HCT116 (cell line): ENCODE data around the gene FHIT. TPM values are rescaled to one million over a fixed set of nuclear protein-coding genes. Genes with fewer than 3 reads are reported as not detected.

Source experiments
- ATAC-seq: fragments of 200-7000 bp; cut with Tn5 transposase; 2 replicates; pipeline ENCODE4 v1.9.1; 2020; ENCODE audit warnings: mild to moderate bottlenecking, moderate library complexity
- BruUV-seq: library from RNA; stranded (reverse); fragments of 400-500 nt; replicated peaks from 2 replicates; lab custom pipeline; 2021; lab: Mats Ljungman, UMichigan
- CTCF ChIA-PET: fragments of 300-600 bp; sonication (Branson Sonifier 250); formaldehyde crosslinking; loops from one replicate; lab custom pipeline; 2021; ENCODE audit warnings: antibody characterized with exemption; lab: Charles Lee
- POLR2A ChIA-PET: fragments of 300-600, 350-600 bp; sonication (Branson Sonifier 250); formaldehyde crosslinking; loops from one replicate; lab custom pipeline; 2021; ENCODE audit warnings: antibody characterized with exemption; lab: Charles Lee
- RAD21 ChIA-PET, 2 experiments: fragments of 300-600 bp; sonication (Branson Sonifier 250); formaldehyde crosslinking; loops; one replicate each; lab custom pipeline; 2023; ENCODE audit warnings: low total read pairs in 2 of 2; ENCODE audit not compliant: uncharacterized antibody in 2 of 2, unreplicated experiment in 2 of 2, low non-redundant PET in 1 of 2; lab: Charles Lee
- DNase-seq: peaks from one replicate; pipeline ENCODE4 v3.0.0-alpha.2; 2010; ENCODE audit warnings: low read depth, low spot score
- H2AFZ ChIP-seq: fragments of 200-600 bp; shearing (Covaris generic), sonication (generic); 2 replicates; pipeline ENCODE4 v1.6.1; 2017; ENCODE audit warnings: low read depth, mixed run types, mixed read lengths, antibody characterized with exemption, low read length; ENCODE audit not compliant: poor library complexity, severe bottlenecking
- H3K27ac ChIP-seq: 2 replicates; pipeline ENCODE4 v1.5.1; 2012; ENCODE audit warnings: low read depth, low read length
- H3K27me3 ChIP-seq: fragments of 200-600 bp; sonication (generic); 2 replicates; pipeline ENCODE4 v1.6.1; 2016; ENCODE audit warnings: mixed run types, low read length, mixed read lengths; ENCODE audit not compliant: insufficient read depth
- H3K36me3 ChIP-seq, 2 experiments: fragments of 200-500 bp in 1 of 2; fragments of 200-600 bp in 1 of 2; sonication (Bioruptor generic) in 1 of 2; sonication (generic) in 1 of 2; 2 replicates each; pipeline versions ENCODE4 v1.5.1 to v1.6.1; 2014 to 2016; ENCODE audit warnings: low read length in 2 of 2, inconsistent platforms in 1 of 2, mixed read lengths in 1 of 2, mixed run types in 1 of 2; ENCODE audit not compliant: insufficient read depth in 2 of 2, control insufficient read depth in 1 of 2
- H3K4me1 ChIP-seq, 2 experiments: fragments of 200-600 bp in 1 of 2; sonication (generic) in 1 of 2; 2 replicates each; pipeline versions ENCODE4 v1.5.1 to v1.6.1; 2012 to 2017; ENCODE audit warnings: low read length in 2 of 2, inconsistent platforms in 1 of 2, mild to moderate bottlenecking in 1 of 2, mixed read lengths in 1 of 2, mixed run types in 1 of 2, moderate library complexity in 1 of 2; ENCODE audit not compliant: insufficient read depth in 2 of 2, control insufficient read depth in 1 of 2
- H3K4me2 ChIP-seq: fragments of 200-600 bp; sonication (generic); 2 replicates; pipeline ENCODE4 v1.6.1; 2017; ENCODE audit warnings: mixed run types, low read length, mixed read lengths
- H3K4me3 ChIP-seq, 2 experiments: fragments of 200-600 bp in 1 of 2; sonication (generic) in 1 of 2; replicated peaks in 1 of 2; 2 replicates each; pipeline ENCODE4 v1.5.1; 2011 to 2016; ENCODE audit warnings: low read length in 2 of 2, control low read depth in 1 of 2, low read depth in 1 of 2, mild to moderate bottlenecking in 1 of 2, mixed read lengths in 1 of 2, mixed run types in 1 of 2
- H3K79me2 ChIP-seq: fragments of 200-600 bp; sonication (generic); 2 replicates; pipeline ENCODE4 v1.6.1; 2017; ENCODE audit warnings: mild to moderate bottlenecking, mixed run types, low read length, moderate library complexity, mixed read lengths; ENCODE audit not compliant: insufficient read depth
- H3K9ac ChIP-seq: fragments of 200-600 bp; sonication (generic); 2 replicates; pipeline ENCODE4 v1.6.1; 2016; ENCODE audit warnings: low read length, mixed read lengths
- H3K9me2 ChIP-seq: fragments of 200-600 bp; sonication (generic), shearing (Covaris generic); 2 replicates; pipeline ENCODE4 v1.6.1; 2017; ENCODE audit warnings: mixed run types, mild to moderate bottlenecking, moderate library complexity; ENCODE audit not compliant: insufficient read depth
- H3K9me3 ChIP-seq, 2 experiments: fragments of 200-500 bp in 1 of 2; fragments of 200-600 bp in 1 of 2; sonication (Bioruptor generic) in 1 of 2; sonication (generic) in 1 of 2; 2 replicates each; pipeline ENCODE4 v1.6.1; 2014 to 2017; ENCODE audit warnings: low read length in 2 of 2, mixed read lengths in 2 of 2, inconsistent platforms in 1 of 2, low read depth in 1 of 2, mild to moderate bottlenecking in 1 of 2, mixed run types in 1 of 2, moderate library complexity in 1 of 2; ENCODE audit not compliant: control insufficient read depth in 1 of 2, insufficient read depth in 1 of 2
- H4K20me1 ChIP-seq: fragments of 200-600 bp; sonication (generic), shearing (Covaris generic); 2 replicates; pipeline ENCODE4 v1.6.1; 2017; ENCODE audit warnings: mixed run types, mild to moderate bottlenecking, moderate library complexity; ENCODE audit not compliant: insufficient read depth
- CBX3 ChIP-seq: IDR thresholded peaks from 2 replicates; pipeline ENCODE4 v1.6.1; 2012; ENCODE audit warnings: low read depth
- CEBPB ChIP-seq: IDR thresholded peaks from 2 replicates; pipeline ENCODE4 v1.6.1; 2012; ENCODE audit warnings: low read depth
- EGR1 ChIP-seq: IDR thresholded peaks from 2 replicates; pipeline ENCODE4 v1.6.1; 2012; ENCODE audit warnings: low read depth
- ELF1 ChIP-seq: IDR thresholded peaks from 2 replicates; pipeline ENCODE4 v1.6.1; 2012; ENCODE audit warnings: low read depth, borderline replicate concordance
- EZH2 ChIP-seq: fragments of 200-600 bp; sonication (generic); IDR thresholded peaks from 2 replicates; pipeline ENCODE4 v1.6.1; 2017; ENCODE audit warnings: antibody characterized with exemption, mixed run types
- EZH2phosphoT487 ChIP-seq: fragments of 200-600 bp; IDR thresholded peaks from 2 replicates; pipeline ENCODE4 v1.6.1; 2018; ENCODE audit warnings: antibody characterized with exemption, borderline replicate concordance
- JUND ChIP-seq: IDR thresholded peaks from 2 replicates; pipeline ENCODE4 v1.6.1; 2012
- POLR2AphosphoS5 ChIP-seq: IDR thresholded peaks from 2 replicates; pipeline ENCODE4 v1.6.1; 2011; ENCODE audit warnings: mild to moderate bottlenecking, low read depth, low read length, moderate library complexity
- RAD21 ChIP-seq: IDR thresholded peaks from 2 replicates; pipeline ENCODE4 v1.6.1; 2012; ENCODE audit warnings: low read depth, mild to moderate bottlenecking
- REST ChIP-seq: IDR thresholded peaks from 2 replicates; pipeline ENCODE4 v1.6.1; 2012; ENCODE audit warnings: low read depth
- SIN3A ChIP-seq: IDR thresholded peaks from 2 replicates; pipeline ENCODE4 v1.6.1; 2012; ENCODE audit warnings: low read depth
- SP1 ChIP-seq: IDR thresholded peaks from 2 replicates; pipeline ENCODE4 v1.6.1; 2012; ENCODE audit warnings: low read depth
- SRF ChIP-seq: IDR thresholded peaks from 2 replicates; pipeline ENCODE4 v1.6.1; 2012; ENCODE audit warnings: low read depth
- TCF7L2 ChIP-seq: IDR thresholded peaks from 2 replicates; pipeline ENCODE4 v1.7.0; 2011; ENCODE audit warnings: borderline replicate concordance, inconsistent platforms; ENCODE audit not compliant: insufficient read depth, insufficient read length; ENCODE audit errors: extremely low read depth
- YY1 ChIP-seq: IDR thresholded peaks from 2 replicates; pipeline ENCODE4 v1.6.1; 2011; ENCODE audit warnings: low read length, low read depth, moderate library complexity, mild to moderate bottlenecking; ENCODE audit not compliant: insufficient replicate concordance; ENCODE audit errors: extremely low read depth
- ZNF274 ChIP-seq: fragments of 200-500 bp; sonication (Bioruptor generic); IDR thresholded peaks from 2 replicates; pipeline ENCODE4 v1.6.1; 2014; ENCODE audit warnings: mild to moderate bottlenecking, low read depth, low read length, inconsistent platforms
- intact Hi-C: fragments of 100-400 bp; cut with micrococcal nuclease; formaldehyde crosslinking; loops from 2 replicates; pipeline ENCODE4 v1.10.0; 2022
- total RNA-seq: library from RNA; stranded (reverse); gene quantifications from one replicate; pipeline ENCODE4 v1.2.1, GENCODE V29; 2021; ENCODE audit not compliant: unreplicated experiment
- TF ChIP-seq, protein P1 (sequence below), 3 experiments: fragments of 200-600 bp in 1 of 3; sonication (generic) in 1 of 3; IDR thresholded peaks in 2 of 3; conservative IDR thresholded peaks in 1 of 3; 2 replicates each; pipeline ENCODE4 v1.5.1; 2012 to 2017; ENCODE audit warnings: low read depth in 2 of 3, low read length in 2 of 3, antibody characterized with exemption in 1 of 3, borderline replicate concordance in 1 of 3, control low read depth in 1 of 3, mild to moderate bottlenecking in 1 of 3, mixed read lengths in 1 of 3, mixed run types in 1 of 3, moderate library complexity in 1 of 3; ENCODE audit not compliant: insufficient read depth in 1 of 3

The FHIT gene
- total RNA-seq, 1 experiment from 2014 or later = 20.1 TPM

DNA sequence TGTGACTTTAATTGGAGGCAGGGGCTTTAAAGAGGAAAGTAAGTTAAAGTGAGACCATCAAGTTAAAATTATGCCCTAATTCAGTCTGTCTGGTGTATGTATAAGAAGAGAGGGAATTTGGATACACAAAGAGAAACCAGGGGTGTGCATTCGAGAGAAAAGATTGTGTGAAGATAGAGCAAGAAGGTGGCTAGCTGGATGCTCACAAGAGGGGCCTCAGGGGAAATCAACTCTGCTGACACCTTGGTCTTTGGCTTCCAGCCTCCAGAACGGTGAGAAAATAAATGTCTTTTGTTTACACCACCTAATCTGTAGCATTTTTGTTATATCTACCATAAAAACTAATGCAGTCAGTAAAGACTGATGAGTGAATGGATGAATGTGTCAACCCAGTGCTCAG lies 1294.1 kb downstream of the FHIT start:
- H3K27ac ChIP-seq = no peak overlapping the region
- no peaks in the 10 kb centered on the region for H3K79me2 ChIP-seq
- H3K9me3 ChIP-seq = no peaks in the 10 kb centered on the region
- H2AFZ ChIP-seq = no peak overlapping the region
- ChIA-PET CTCF (no interaction called here), POLR2A (no interaction called here), RAD21 (no interaction called here)
- no peak overlapping the region for H3K4me3 ChIP-seq
- BruUV-seq = no TSS peak
- H3K36me3 ChIP-seq = no peaks in the 10 kb centered on the region
- no peak overlapping the region for H3K4me2 ChIP-seq
- intact Hi-C loops = no loop called here
- no peak for DNase-seq
- no peak for ATAC-seq
- H3K4me1 ChIP-seq = no peaks in the 10 kb centered on the region
- H3K27me3 ChIP-seq = peaks cover 5% of the 10 kb centered on the region
- TF ChIP-seq SRF = no peak
- TF ChIP-seq, protein P1, sequence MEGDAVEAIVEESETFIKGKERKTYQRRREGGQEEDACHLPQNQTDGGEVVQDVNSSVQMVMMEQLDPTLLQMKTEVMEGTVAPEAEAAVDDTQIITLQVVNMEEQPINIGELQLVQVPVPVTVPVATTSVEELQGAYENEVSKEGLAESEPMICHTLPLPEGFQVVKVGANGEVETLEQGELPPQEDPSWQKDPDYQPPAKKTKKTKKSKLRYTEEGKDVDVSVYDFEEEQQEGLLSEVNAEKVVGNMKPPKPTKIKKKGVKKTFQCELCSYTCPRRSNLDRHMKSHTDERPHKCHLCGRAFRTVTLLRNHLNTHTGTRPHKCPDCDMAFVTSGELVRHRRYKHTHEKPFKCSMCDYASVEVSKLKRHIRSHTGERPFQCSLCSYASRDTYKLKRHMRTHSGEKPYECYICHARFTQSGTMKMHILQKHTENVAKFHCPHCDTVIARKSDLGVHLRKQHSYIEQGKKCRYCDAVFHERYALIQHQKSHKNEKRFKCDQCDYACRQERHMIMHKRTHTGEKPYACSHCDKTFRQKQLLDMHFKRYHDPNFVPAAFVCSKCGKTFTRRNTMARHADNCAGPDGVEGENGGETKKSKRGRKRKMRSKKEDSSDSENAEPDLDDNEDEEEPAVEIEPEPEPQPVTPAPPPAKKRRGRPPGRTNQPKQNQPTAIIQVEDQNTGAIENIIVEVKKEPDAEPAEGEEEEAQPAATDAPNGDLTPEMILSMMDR (IDR thresholded peaks at IDR 0.05 in 2 of 3, conservative IDR thresholded peaks at IDR 0.05 in 1 of 3; ENCODE audit: borderline replicate concordance in 1 of 3, insufficient read depth in 1 of 3, low read depth in 2 of 3, low read length in 2 of 3) = no peak
- no peak for TF ChIP-seq EZH2
- TF ChIP-seq CBX3 = no peak
- TF ChIP-seq EGR1 = no peak
- no peak for TF ChIP-seq RAD21
- no peak for TF ChIP-seq CEBPB
- TF ChIP-seq YY1 = no peak
- no peak for TF ChIP-seq TCF7L2
- TF ChIP-seq JUND = no peak
- TF ChIP-seq REST = no peak
- no peak for TF ChIP-seq SIN3A
- TF ChIP-seq SP1 = no peak
- TF ChIP-seq POLR2AphosphoS5 = no peak
- TF ChIP-seq ELF1 = no peak
- no peak for TF ChIP-seq ZNF274
- TF ChIP-seq EZH2phosphoT487 = no peak
- no peak overlapping the region for H3K9ac ChIP-seq
- no peaks in the 10 kb centered on the region for H4K20me1 ChIP-seq
- H3K9me2 ChIP-seq = no peaks in the 10 kb centered on the region
